DMS114 treated with DMSO at 0.1 percent for 48 hours (cell line): ENCODE measurements around the gene IGSF22.

Source experiments
- DNase-seq: peaks from one replicate; lab custom pipeline; 2025; ENCODE audit not compliant: unreplicated experiment; lab: John Stamatoyannopoulos, UW

The IGSF22 gene

DNA sequence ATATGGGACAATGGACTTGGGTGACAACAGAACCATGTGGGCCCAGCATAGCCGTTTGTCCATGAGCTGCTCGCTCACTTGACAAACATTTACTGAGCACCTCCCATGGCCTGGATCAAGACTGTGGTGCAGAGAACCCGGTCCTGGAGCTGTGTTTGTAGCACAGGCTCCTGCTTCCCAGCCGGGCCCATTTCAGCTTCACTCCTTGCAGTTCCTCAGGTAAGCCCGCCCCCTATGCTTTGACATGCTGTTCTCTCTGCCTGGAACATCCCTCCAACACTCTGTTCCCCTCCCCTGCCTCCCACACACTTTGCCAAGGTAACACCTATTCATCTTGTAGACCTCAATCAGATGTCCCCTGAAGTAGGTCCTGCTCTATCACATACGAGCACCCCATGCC, 19.3 kb upstream of the IGSF22 start:
- DNase-seq: no peak

- DNase-seq: no peak
Measured at GRCh38 chr11:18743900-18744514, 18.0 kb upstream of the IGSF22 start.

- no peak for DNase-seq
Measured at GRCh38 chr11:18743365-18743764, 17.4 kb upstream of the IGSF22 start.

- DNase-seq: no peak
Measured at GRCh38 chr11:18741783-18742182, 15.8 kb upstream of the IGSF22 start.

DNA sequence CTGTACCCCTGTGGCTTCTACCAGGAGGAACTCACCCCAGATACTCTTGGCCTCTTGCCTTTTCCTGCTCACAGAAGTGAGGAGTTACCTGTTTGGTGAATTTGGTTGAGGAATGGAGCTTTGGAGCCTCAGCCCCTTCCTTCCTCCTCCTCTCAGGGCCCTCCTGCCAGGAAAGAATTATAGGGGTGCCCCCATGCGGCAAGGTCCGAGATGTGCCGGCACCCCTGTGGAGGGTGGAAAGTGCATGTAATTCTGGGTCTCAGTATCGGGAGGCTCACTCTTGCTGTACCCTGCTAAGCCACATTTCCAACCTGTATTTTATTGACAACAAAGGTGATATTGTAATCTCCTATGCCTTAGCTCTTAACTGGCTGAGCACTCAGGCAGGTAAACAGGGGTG, 13.7 kb upstream of the IGSF22 start:
- no peak for DNase-seq

GRCh38 chr11:18737642-18738041, 11.7 kb upstream of the IGSF22 start:
- no peak for DNase-seq

GRCh38 chr11:18736590-18737148, 10.7 kb upstream of the IGSF22 start:
- DNase-seq: no peak

- DNase-seq: no peak
Measured at GRCh38 chr11:18733202-18733601, 7.2 kb upstream of the IGSF22 start.

DNA sequence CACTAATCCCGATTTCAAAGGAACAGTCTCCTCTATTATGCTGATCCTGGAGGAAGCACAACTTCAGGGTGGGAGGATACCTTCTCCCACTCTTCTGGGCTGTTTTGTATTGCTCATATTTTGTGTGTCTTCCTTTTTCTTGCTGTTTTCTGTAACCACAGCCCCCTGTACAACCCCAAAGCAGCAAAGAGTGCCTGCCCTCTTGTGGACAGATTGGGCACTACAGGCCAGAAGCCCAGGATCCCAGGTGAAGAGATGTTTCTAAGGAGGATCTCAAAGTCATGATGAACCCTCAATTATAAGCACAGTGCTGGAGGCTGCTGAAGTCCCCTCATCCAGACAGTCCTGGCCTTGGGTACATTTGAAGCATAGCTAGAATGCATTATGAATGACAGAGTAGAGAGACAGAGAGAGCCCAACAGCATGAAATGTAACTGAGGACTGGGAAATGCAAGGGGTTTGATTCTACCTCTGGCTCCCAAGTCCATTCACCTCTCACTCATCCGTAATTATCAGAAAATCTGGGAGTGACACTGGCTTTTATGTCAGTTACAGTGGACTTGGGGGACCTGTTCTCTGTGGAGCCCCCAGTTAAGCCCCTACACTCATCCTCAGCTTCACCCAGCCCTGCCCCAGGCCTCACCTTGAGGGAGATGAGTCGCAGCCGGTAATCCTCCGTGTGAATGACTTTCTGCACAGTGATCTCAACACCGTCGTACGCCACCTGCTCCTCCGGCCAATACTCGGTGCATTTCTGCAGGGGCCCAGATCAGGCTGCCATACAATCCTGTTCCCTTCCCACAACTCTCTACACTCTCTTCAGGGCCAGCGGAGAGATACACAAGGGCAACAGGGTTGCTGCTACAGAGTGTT, 6.2 kb upstream of the IGSF22 start:
- peak; percentile 4 for DNase-seq

- no peak for DNase-seq
Measured at GRCh38 chr11:18731441-18731840, 5.5 kb upstream of the IGSF22 start.

DNA sequence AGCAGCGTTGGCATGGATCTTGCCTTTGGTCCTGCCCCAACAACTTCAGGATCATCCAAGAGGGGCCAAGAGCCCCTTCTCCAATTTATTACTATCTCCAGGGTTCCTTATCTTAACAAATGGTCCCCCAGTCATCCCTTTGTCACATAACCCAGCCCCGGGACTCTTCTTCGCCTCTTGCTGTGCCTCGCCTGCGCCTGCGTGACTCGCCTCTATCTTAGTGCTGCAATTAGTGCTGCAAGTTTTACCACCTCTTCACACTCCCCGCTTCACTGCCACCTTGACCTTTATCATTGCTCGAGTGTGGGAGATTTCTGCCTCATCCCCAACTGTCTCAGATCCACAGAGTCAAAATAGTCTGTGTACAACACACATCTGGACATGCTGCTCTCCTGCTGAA, 4.0 kb upstream of the IGSF22 start:
- DNase-seq: no peak

GRCh38 chr11:18729426-18729825, 3.4 kb upstream of the IGSF22 start:
- DNase-seq: no peak

GRCh38 chr11:18728658-18729057, 2.7 kb upstream of the IGSF22 start:
- DNase-seq: no peak

GRCh38 chr11:18727479-18728236, 1.7 kb upstream of the IGSF22 start:
- DNase-seq: peak; percentile 7

DNA sequence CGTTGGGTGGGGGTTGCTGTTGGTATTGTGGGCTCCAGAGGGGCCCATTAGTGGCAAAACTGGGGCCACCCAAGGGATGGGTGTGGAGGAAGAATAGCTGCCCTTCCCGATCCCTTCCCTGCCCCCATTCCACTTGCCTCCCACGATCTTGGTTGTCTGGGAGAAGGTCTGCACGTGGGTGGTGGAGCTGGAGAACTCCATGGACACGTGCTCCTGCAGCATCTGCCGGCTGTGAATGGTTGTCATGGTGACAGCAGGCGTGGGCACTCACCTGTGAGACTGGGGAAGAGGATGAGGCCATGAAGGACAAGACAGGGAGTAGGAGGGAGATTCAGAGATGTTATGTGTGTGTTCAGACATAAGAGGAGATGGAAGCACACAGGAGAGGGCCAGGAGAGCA, 2.0 kb downstream of the IGSF22 start:
- DNase-seq: no peak

DNA sequence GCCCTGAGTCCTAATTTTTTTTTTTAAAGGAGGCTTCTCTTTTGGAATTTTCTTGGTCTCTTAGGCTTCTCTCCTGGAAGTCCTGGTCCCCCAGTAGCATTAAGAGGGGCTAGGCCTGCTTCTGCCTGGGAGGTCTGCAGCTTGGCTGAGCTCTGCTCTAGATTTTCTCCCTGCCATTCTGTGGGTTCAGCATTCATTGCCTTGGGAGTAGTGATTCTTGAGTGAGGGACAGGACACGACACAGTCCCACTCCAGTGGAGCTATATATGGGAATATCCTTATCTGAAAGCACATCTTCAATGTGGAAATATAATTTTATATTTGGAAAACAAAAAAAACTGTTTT, 3.7 kb downstream of the IGSF22 start:
- DNase-seq: no peak

DNA sequence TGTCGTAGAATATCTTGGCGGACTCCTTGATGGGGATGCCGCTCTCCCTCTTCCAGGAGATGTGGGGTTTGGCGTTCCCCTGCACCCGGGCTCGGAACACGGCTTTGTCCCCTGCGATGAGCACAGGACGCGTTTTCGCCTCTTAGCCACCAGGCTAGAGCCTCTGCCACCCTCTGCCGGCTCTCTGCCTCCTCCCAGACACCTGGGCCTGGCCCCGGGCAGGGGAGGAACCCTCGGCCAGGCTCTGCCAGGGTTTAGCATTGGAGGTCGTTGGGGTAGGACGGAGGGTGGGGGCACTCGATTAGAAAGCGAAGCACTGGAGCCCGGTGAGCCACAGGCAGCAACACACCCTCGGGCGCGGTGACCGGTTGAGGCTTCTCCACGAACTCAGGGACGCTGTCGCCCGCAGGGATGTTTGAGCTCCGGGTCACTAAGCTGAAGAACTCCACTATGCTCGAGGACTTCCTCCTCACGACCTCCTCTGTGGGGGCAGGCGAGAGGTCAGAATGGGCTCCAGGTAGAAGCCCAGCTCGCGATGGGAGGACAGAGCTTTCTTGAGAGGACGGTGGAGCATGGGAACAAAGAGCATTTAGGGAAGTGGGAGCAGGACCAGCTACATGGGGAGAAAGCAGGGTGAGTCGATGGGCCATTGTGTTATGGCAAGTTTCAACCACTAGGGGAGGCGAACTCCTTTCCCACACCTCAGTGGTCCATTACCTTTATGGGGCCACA, 4.3 kb downstream of the IGSF22 start:
- DNase-seq: no peak

- DNase-seq: peak; percentile 59
Measured at GRCh38 chr11:18720808-18721560, 5.0 kb downstream of the IGSF22 start.

- DNase-seq: no peak
Measured at GRCh38 chr11:18720091-18720807, 5.7 kb downstream of the IGSF22 start.

DNA sequence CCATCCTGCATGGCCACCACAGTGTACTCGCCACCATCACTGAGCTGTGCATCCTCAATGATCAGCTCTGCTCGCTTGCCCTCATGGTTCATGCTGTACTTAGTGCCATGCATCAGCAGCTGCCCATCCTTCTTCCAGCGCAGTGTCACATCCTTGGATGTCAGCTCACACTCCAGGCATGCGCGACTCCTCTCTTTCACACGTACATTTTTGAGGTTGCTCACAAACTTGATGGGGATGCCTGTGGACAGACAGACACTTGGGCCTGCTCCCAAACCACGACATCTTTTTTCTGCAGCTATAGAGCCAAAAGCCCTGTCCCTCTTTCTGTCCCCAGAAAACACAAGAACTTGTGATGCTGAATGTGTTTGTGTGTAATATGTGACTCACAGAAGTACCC, 10.5 kb downstream of the IGSF22 start:
- DNase-seq: no peak
